OCI-LY1 (cell line): ENCODE data around the gene MYD88.

ENCODE experiments used
- H2AFZ ChIP-seq: fragments of 200-600 bp; sonication (generic), shearing (Covaris generic); 2 replicates; pipeline ENCODE4 v1.6.0; 2014; ENCODE audit warnings: antibody characterized with exemption, mild to moderate bottlenecking, low read length
- H3F3A ChIP-seq: fragments of 200-600 bp; sonication (generic), shearing (Covaris generic); 2 replicates; pipeline ENCODE4 v1.6.0; 2014; ENCODE audit warnings: mild to moderate bottlenecking, antibody characterized with exemption, low read length, moderate library complexity; ENCODE audit not compliant: insufficient read depth
- H3K27ac ChIP-seq: fragments of 200-600 bp; sonication (generic); 2 replicates; pipeline ENCODE4 v1.5.1; 2014; ENCODE audit warnings: low read length, mixed run types, mild to moderate bottlenecking, low read depth; ENCODE audit not compliant: poor library complexity, severe bottlenecking
- H3K27me3 ChIP-seq: fragments of 200-600 bp; sonication (generic); 2 replicates; pipeline ENCODE4 v1.6.0; 2014; ENCODE audit warnings: antibody characterized with exemption, mild to moderate bottlenecking, low read length, moderate library complexity; ENCODE audit not compliant: insufficient read depth
- H3K36me3 ChIP-seq: fragments of 200-600 bp; sonication (generic); 2 replicates; pipeline ENCODE4 v1.6.1; 2014; ENCODE audit warnings: mild to moderate bottlenecking, antibody characterized with exemption, low read length, moderate library complexity, mixed read lengths; ENCODE audit not compliant: insufficient read depth
- H3K4me1 ChIP-seq: fragments of 200-600 bp; sonication (generic); 2 replicates; pipeline ENCODE4 v1.5.1; 2014; ENCODE audit warnings: mild to moderate bottlenecking, low read length, moderate library complexity; ENCODE audit not compliant: insufficient read depth, severe bottlenecking
- H3K4me2 ChIP-seq: fragments of 200-600 bp; sonication (generic), shearing (Covaris generic); 2 replicates; pipeline ENCODE4 v1.6.1; 2014; ENCODE audit warnings: low read length
- H3K4me3 ChIP-seq: fragments of 200-600 bp; sonication (generic); 2 replicates; pipeline ENCODE4 v1.5.1; 2014; ENCODE audit warnings: low read length, low read depth, mild to moderate bottlenecking, mixed read lengths; ENCODE audit not compliant: poor library complexity, severe bottlenecking
- H3K79me2 ChIP-seq: fragments of 200-600 bp; shearing (Covaris generic); 2 replicates; pipeline ENCODE4 v1.6.1; 2016; ENCODE audit warnings: mixed run types, low read length, mixed read lengths; ENCODE audit not compliant: insufficient read depth
- H3K9ac ChIP-seq: fragments of 200-600 bp; sonication (generic), shearing (Covaris generic); 2 replicates; pipeline ENCODE4 v1.6.1; 2014; ENCODE audit warnings: mild to moderate bottlenecking, low read length, mixed read lengths
- H3K9me2 ChIP-seq: fragments of 200-600 bp; sonication (generic), shearing (Covaris generic); 2 replicates; pipeline ENCODE4 v1.6.1; 2014; ENCODE audit warnings: low read depth, mild to moderate bottlenecking, low read length, mixed read lengths
- H3K9me3 ChIP-seq: fragments of 200-600 bp; shearing (Covaris generic); 2 replicates; pipeline ENCODE4 v1.6.1; 2014; ENCODE audit warnings: low read length, mixed read lengths
- H4K20me1 ChIP-seq: fragments of 200-600 bp; sonication (generic), shearing (Covaris generic); 2 replicates; pipeline ENCODE4 v1.6.0; 2016; ENCODE audit warnings: mild to moderate bottlenecking, low read length; ENCODE audit not compliant: insufficient read depth
- EZH2 ChIP-seq: fragments of 200-600 bp; sonication (generic), shearing (Covaris generic); IDR thresholded peaks from 2 replicates; pipeline ENCODE4 v1.8.0; 2017; ENCODE audit warnings: borderline replicate concordance, mixed run types, mild to moderate bottlenecking, antibody characterized with exemption, low read length, moderate library complexity, mixed read lengths
- TF ChIP-seq, protein P1 (sequence below): fragments of 200-600 bp; sonication (generic), shearing (Covaris generic); IDR thresholded peaks from 2 replicates; pipeline ENCODE4 v1.5.1; 2017; ENCODE audit warnings: mild to moderate bottlenecking, antibody characterized with exemption, low read length, moderate library complexity, mixed read lengths

The MYD88 gene

DNA sequence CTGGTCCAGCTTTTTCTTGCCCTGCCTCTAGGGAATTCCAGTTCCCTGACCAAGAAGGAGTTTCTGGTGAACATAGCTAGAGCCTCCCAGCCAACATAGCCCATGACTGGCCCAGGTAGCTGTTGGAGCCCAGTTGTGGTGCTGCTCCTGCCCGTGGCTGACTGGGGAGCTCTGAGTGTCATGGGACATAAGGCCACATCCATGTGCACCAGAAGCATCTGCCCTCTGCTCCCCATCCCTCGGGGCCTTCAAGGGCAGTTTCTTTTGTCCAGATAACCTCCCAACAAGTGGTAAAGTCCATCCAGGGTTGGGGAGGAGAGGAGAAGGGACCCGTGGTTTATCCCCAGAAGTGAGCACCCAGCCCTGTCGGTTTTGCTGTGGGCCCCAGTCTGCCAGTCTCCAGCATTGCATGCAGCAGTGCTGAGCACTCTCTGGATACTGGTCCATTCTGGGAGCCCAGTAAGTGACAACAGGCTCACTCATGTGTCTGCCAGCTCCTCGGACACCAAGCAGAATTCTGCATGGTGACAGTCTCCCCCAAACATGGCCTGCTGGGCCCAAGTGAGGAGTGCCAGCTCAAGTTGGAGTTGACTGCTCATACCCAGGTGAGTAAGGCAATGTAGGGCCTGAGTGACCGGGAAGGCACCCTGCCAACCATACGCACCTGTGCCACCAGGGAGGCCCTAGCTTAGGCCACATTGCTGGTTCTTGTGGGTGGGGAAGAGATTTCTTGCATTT, 30.4 kb upstream of the MYD88 start:
- Histone ChIP-seq H2AFZ (no peak overlapping the region), H3K4me3 (no peak overlapping the region), H3K27ac (no peak overlapping the region), H3K9me3 (0 out of 2 replicates have a peak, but pooled peaks cover 3% of the 10 kb centered on the region), H3K9me2 (no peaks in the 10 kb centered on the region), H3K9ac (no peak overlapping the region), H3K36me3 (no peaks in the 10 kb centered on the region), H3K79me2 (no peaks in the 10 kb centered on the region), H4K20me1 (no peaks in the 10 kb centered on the region), H3K4me1 (no peaks in the 10 kb centered on the region), H3F3A (no peaks in the 10 kb centered on the region), H3K4me2 (no peak overlapping the region), H3K27me3 (no peaks in the 10 kb centered on the region)
- no peak for TF ChIP-seq EZH2
- TF ChIP-seq, protein P1, sequence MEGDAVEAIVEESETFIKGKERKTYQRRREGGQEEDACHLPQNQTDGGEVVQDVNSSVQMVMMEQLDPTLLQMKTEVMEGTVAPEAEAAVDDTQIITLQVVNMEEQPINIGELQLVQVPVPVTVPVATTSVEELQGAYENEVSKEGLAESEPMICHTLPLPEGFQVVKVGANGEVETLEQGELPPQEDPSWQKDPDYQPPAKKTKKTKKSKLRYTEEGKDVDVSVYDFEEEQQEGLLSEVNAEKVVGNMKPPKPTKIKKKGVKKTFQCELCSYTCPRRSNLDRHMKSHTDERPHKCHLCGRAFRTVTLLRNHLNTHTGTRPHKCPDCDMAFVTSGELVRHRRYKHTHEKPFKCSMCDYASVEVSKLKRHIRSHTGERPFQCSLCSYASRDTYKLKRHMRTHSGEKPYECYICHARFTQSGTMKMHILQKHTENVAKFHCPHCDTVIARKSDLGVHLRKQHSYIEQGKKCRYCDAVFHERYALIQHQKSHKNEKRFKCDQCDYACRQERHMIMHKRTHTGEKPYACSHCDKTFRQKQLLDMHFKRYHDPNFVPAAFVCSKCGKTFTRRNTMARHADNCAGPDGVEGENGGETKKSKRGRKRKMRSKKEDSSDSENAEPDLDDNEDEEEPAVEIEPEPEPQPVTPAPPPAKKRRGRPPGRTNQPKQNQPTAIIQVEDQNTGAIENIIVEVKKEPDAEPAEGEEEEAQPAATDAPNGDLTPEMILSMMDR = no peak

DNA sequence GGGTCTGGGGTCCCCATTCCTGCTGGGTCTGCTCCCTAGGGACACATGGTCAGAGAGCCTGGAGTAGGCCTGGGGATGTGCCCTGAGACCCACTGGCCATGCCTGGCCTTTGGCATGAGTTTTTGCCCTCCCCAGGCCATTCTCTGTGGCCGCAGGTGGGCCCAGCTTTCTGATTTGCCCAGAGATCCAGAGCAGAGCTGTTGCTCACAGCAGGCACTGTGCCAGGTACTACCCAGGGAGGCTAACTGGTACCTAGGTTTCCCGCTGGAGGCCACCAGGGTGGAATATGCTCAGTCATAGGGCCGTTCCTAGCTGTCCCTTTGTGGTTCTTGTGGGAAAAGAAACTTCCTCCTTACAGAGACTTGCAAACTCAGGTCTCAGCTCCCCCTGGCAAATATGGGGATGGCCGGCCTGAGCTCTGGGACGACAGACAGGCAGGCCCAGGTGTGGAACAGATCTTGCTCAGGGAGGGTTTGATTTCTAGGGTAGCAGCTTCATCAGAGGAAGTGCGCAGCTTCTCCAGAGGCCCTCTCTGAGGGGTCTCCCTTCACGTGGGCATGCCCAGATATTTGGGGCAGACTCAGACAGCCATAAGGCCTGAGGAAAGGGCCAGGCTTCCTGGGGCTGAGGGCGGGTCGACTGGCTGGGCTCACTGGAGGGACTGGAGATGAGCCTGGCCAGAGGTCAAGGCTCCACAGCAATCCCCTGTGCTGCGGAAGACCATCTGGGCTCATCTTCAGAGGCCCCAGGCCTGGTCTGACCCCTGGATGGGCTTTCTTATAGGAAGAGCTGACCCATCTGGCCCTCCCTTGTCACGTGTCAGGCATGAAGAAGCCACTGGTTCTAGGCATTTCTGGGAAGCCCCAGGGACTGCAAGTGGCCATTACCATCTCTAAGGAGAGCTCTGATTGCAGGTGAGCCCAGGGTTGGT, 29.5 kb upstream of the MYD88 start:
- H3K4me2 ChIP-seq = no peak overlapping the region
- no peak for TF ChIP-seq EZH2
- TF ChIP-seq, protein P1 = no peak
- H3K27ac ChIP-seq = no peak overlapping the region
- H3K79me2 ChIP-seq = no peaks in the 10 kb centered on the region
- no peak overlapping the region for H3K4me3 ChIP-seq
- no peak overlapping the region for H3K9ac ChIP-seq
- H3K27me3 ChIP-seq = no peaks in the 10 kb centered on the region
- H2AFZ ChIP-seq = no peak overlapping the region
- no peaks in the 10 kb centered on the region for H3K9me2 ChIP-seq
- H4K20me1 ChIP-seq = no peaks in the 10 kb centered on the region
- 0 out of 2 replicates have a peak, but pooled peaks cover 3% of the 10 kb centered on the region for H3K9me3 ChIP-seq
- H3K36me3 ChIP-seq = no peaks in the 10 kb centered on the region
- H3K4me1 ChIP-seq = no peaks in the 10 kb centered on the region
- H3F3A ChIP-seq = no peaks in the 10 kb centered on the region

DNA sequence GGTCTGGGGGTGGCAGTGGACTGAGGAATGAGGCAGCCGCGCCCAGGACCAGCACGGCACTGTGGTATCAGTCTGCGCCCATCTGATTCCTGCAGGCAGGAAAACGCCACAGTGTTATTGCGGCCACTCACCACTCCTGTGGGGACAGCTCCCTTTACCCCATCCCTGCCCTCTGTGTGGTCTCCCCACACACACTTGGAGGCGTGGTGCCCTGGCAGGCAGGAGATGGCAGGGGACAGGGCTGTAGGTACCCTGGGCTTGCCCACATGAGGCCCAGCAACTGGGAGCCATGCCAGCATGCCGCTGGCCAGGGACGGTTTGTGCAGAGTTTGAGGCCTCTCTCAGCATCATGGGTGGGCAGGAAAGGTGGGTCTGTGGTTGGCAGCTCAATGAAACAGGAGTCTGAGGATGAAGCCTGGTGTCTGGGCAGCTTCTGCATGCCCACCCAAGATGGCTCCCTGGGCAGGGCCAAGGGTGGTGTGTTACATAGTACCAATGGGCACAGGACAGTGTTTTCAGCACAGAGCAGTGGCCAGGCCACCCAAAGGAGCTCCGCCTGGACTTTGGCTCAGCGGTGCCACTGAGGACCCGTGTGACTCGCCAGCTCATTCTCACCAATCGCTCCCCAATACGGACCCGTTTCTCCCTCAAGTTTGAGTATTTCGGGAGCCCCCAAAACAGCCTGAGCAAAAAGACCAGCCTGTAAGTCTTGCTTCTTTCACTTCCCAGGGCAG, 28.7 kb upstream of the MYD88 start:
- no peaks in the 10 kb centered on the region for H3K79me2 ChIP-seq
- H3K4me2 ChIP-seq = no peak overlapping the region
- H3K9me3 ChIP-seq = 0 out of 2 replicates have a peak, but pooled peaks cover 3% of the 10 kb centered on the region
- H3K4me1 ChIP-seq = no peaks in the 10 kb centered on the region
- TF ChIP-seq, protein P1 = no peak
- no peak for TF ChIP-seq EZH2
- no peaks in the 10 kb centered on the region for H3F3A ChIP-seq
- no peaks in the 10 kb centered on the region for H4K20me1 ChIP-seq
- no peak overlapping the region for H3K9ac ChIP-seq
- H2AFZ ChIP-seq = no peak overlapping the region
- no peak overlapping the region for H3K27ac ChIP-seq
- H3K4me3 ChIP-seq = no peak overlapping the region
- no peaks in the 10 kb centered on the region for H3K36me3 ChIP-seq
- H3K9me2 ChIP-seq = no peaks in the 10 kb centered on the region
- H3K27me3 ChIP-seq = no peaks in the 10 kb centered on the region
